ENCODE data around the gene CTSC.

DNA sequence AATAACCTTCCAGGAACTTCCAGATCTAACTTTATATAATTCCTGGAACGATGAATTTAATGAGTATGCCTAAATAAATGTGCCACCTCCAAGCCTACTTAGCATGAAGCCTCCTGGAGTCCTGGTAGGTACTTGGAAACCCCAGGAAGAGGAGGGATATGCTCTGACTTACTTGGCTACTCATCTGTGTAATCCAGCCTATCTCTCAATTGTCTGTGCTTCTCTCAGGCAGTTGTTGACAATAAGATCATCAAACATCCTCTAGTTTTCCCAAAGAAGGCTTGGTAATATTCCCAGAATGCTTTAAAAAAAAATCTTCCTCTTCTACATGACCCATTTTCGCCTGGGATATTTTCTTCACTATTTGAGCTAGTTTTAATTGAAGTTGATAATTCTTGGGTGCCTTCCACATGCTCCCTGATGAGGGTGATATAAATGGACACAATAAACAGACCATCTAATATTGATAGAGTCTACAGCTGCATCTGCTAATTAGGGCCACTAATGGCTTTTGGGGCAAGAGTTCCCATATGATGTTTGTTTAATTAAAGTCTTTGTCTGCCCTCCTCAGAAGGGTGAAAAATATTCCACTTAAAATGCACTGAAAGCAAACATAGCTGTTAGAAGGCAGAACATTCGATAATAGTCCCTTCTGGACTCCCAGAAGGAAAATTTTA lies 86.8 kb downstream of the CTSC start:
- TF ChIP-seq, protein P1, sequence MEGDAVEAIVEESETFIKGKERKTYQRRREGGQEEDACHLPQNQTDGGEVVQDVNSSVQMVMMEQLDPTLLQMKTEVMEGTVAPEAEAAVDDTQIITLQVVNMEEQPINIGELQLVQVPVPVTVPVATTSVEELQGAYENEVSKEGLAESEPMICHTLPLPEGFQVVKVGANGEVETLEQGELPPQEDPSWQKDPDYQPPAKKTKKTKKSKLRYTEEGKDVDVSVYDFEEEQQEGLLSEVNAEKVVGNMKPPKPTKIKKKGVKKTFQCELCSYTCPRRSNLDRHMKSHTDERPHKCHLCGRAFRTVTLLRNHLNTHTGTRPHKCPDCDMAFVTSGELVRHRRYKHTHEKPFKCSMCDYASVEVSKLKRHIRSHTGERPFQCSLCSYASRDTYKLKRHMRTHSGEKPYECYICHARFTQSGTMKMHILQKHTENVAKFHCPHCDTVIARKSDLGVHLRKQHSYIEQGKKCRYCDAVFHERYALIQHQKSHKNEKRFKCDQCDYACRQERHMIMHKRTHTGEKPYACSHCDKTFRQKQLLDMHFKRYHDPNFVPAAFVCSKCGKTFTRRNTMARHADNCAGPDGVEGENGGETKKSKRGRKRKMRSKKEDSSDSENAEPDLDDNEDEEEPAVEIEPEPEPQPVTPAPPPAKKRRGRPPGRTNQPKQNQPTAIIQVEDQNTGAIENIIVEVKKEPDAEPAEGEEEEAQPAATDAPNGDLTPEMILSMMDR (IDR thresholded peaks at IDR 0.05; ENCODE audit: low read depth, low read length) = no peak
- TF ChIP-seq POLR2A (IDR thresholded peaks at IDR 0.05; ENCODE audit: extremely low read depth, insufficient read length) = no peak
